SJSA1 (cell line): ENCODE results near the gene CYSTM1. TPM values are rescaled to one million over a fixed set of nuclear protein-coding genes. Genes with fewer than 3 reads are reported as not detected.

Experiments
- DNase-seq, 2 experiments: peaks; one replicate each; pipeline ENCODE4 v3.0.0-alpha.2; 2015 to 2020; ENCODE audit warnings: low spot score in 2 of 2, low read depth in 1 of 2
- H3K27ac ChIP-seq: fragments of 250-450 bp; sonication (Bioruptor Pico); 2 replicates; pipeline ENCODE4 v1.5.1; 2020; ENCODE audit warnings: mild to moderate bottlenecking, moderate library complexity
- H3K27me3 ChIP-seq: fragments of 250-450 bp; sonication (Bioruptor Pico); replicated peaks from 2 replicates; pipeline ENCODE4 v1.5.1; 2020; ENCODE audit warnings: mild to moderate bottlenecking, moderate library complexity
- H3K36me3 ChIP-seq: fragments of 250-450 bp; sonication (Bioruptor Pico); 2 replicates; pipeline ENCODE4 v1.5.1; 2020; ENCODE audit warnings: mild to moderate bottlenecking
- H3K4me1 ChIP-seq: fragments of 250-450 bp; sonication (Bioruptor Pico); replicated peaks from 2 replicates; pipeline ENCODE4 v1.6.1; 2021; ENCODE audit warnings: mild to moderate bottlenecking
- H3K4me3 ChIP-seq: fragments of 250-450 bp; sonication (Bioruptor Pico); 2 replicates; pipeline ENCODE4 v1.5.1; 2020; ENCODE audit warnings: mild to moderate bottlenecking
- H3K9me3 ChIP-seq: fragments of 250-450 bp; sonication (Bioruptor Pico); replicated peaks from 2 replicates; pipeline ENCODE4 v1.5.1; 2020; ENCODE audit warnings: mild to moderate bottlenecking
- total RNA-seq: library from RNA; depleted of rRNA; stranded (reverse); fragments of >200 nt; shearing (Covaris generic); gene quantifications from 2 replicates; pipeline ENCODE4 v1.2.3, GENCODE V29; 2014

Gene CYSTM1
- total RNA-seq, 1 experiment from 2014 or later, result 17.5 TPM

DNA sequence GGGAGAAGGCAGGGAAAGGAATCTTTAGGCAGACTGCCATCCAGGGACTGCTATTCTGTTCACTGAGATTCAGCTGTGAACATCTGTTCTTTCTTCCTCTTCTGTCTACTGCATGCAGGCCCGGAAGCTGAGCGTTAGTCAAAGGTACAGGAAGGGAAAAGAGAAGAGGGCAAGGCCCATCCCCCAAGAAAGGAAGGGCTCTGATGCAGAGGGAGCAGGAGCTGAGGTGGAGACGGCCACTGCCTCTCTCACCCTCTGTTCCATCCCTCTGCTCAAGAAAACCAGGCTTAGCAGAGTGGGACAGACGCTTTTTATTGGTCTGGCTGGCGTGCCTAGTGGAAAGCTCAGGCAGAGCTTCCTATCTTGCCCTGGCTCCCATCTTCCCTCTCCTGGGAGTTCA lies 70.4 kb downstream of the CYSTM1 start:
- no peaks in the 10 kb centered on the region for H3K27me3 ChIP-seq
- peaks cover 50% of the 10 kb centered on the region for H3K4me1 ChIP-seq
- no peaks in the 10 kb centered on the region for H3K9me3 ChIP-seq
- no peak overlapping the region for H3K4me3 ChIP-seq
- DNase-seq, result no peak
- no peak overlapping the region for H3K27ac ChIP-seq
- H3K36me3 ChIP-seq, result peaks cover 51% of the 10 kb centered on the region

DNA sequence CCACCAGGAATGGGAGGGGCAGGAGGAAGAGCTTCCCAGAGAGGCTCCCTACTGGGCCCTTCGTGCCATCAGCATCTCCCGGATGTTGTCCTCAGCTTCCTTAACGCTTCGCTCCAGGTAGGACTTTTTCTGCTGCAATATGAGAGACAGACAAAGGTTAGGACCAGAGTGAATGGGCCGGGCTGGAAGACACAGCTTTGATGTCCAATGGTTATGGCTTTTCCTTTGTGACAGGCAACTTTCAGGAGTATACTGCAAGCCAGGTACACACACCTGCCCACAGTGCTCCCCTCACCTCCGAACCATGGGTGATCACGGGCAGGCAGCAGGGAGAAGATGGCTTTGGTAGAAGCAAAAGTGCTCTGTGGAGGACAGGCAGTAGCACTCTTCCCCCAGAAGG lies 70.9 kb downstream of the CYSTM1 start:
- no peak for DNase-seq
- H3K27me3 ChIP-seq, result no peaks in the 10 kb centered on the region
- no peak overlapping the region for H3K4me3 ChIP-seq
- peaks cover 54% of the 10 kb centered on the region for H3K36me3 ChIP-seq
- no peaks in the 10 kb centered on the region for H3K9me3 ChIP-seq
- peaks cover 55% of the 10 kb centered on the region for H3K4me1 ChIP-seq
- H3K27ac ChIP-seq, result peak overlapping the region; percentile 44; the same call in 1 of the 2 replicates

DNA sequence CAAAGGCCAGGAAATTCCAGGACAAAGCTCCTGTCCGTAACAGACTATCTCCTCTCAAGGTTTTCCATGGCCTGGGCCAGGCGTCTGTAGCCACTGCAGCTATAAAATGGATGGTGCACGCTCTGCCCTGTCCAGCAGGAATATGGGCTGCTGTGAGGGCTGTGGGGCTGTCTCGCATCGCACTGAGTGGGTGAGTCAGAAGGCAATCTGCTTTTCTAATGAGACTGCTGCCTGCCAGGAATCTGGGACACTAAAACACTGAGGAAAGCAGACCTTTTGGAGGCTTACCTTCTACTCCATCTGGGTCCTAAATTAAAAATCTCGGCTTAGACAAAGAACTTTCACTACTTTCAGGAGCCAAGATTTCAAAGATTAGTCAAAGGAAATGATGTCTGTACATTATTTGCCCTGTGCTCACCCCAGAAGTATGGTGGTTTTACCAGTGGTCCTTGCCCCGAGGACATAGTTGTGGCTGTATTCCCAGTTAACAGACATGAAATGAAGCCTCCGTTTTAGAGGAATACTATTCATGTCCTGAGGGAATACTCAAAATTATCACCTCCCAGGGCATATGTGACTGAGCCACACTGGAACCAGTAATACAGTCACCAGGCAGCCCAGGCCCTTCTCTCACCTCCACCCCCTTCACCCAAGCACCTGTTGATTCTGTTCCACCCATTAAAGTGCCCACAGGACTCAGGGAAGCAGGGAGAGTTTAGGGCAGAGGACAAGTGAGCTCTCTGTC lies 71.6 kb downstream of the CYSTM1 start:
- no peaks in the 10 kb centered on the region for H3K27me3 ChIP-seq
- DNase-seq, result peak; percentile 75 to 82
- peaks cover 53% of the 10 kb centered on the region for H3K4me1 ChIP-seq
- H3K9me3 ChIP-seq, result no peaks in the 10 kb centered on the region
- no peak overlapping the region for H3K4me3 ChIP-seq
- H3K27ac ChIP-seq, result peak overlapping the region; percentile 44
- peaks cover 53% of the 10 kb centered on the region for H3K36me3 ChIP-seq

DNA sequence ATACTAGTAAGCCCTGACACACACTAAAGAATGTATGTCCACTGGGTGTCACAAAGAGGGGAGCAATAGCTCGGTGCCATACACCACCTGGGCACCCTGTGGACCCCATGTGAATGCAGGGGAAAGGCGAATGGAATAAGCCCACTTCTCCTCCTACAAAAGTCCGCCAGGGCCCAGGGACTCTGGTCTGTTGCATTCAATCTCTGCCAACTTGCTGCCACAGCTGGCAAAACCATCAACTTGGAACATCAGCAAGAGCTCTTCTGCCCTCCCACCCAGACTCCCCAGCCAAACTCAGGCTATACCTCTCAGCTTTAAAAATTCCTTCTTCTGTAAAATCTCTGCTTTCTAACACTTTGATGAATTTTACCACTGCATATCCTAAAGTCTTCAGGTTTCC lies 73.4 kb downstream of the CYSTM1 start:
- no peaks in the 10 kb centered on the region for H3K27me3 ChIP-seq
- H3K9me3 ChIP-seq, result no peaks in the 10 kb centered on the region
- H3K27ac ChIP-seq, result no peak overlapping the region
- peaks cover 44% of the 10 kb centered on the region for H3K36me3 ChIP-seq
- H3K4me1 ChIP-seq, result peaks cover 65% of the 10 kb centered on the region
- DNase-seq, result no peak
- no peak overlapping the region for H3K4me3 ChIP-seq

DNA sequence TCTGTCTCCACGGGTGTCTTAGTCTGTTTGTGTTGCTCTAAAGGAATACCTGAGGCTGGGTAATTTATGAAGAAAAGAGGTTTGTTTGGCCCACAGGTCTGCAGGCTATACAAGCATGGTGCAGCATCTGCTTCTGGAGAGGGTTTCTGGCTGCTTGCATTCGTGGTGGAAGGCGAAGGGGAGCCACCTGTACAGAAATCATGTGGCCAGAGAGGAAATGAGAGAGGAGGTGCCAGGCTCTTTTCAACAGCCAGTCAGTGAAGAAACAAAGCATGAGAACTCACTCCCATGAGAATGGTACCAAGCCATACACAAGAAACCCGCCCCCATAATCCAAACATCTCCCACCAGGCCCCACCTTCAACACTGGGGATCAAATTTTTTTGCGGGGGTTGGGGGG lies 74.5 kb downstream of the CYSTM1 start:
- Histone ChIP-seq H3K27ac (no peak overlapping the region), H3K9me3 (no peaks in the 10 kb centered on the region), H3K4me3 (no peak overlapping the region), H3K36me3 (peaks cover 34% of the 10 kb centered on the region), H3K4me1 (peaks cover 76% of the 10 kb centered on the region), H3K27me3 (no peaks in the 10 kb centered on the region)
- no peak for DNase-seq

DNA sequence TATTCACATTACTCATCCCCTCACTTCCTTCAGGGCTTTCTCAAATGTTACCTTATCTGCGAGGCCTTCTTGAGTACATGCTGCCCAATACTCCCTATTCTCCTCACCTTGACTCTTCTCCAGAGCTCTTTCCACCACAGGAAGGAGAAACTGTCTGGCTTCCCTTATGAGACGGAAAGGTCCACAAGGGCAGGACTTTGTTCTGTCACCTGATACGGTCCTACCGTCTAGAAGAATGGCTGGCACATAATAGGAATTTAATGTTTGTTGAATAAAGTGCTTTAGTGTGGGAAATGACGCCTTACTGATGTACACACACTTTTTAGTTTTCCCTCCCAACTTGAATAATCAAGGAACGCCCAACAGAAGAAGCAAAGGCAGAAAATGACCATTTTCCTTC lies 75.4 kb downstream of the CYSTM1 start:
- peak overlapping the region; percentile 90 for H3K27ac ChIP-seq
- no peak for DNase-seq
- H3K9me3 ChIP-seq, result no peaks in the 10 kb centered on the region
- peaks cover 76% of the 10 kb centered on the region for H3K4me1 ChIP-seq
- peaks cover 26% of the 10 kb centered on the region for H3K36me3 ChIP-seq
- H3K4me3 ChIP-seq, result no peak overlapping the region
- H3K27me3 ChIP-seq, result no peaks in the 10 kb centered on the region

DNA sequence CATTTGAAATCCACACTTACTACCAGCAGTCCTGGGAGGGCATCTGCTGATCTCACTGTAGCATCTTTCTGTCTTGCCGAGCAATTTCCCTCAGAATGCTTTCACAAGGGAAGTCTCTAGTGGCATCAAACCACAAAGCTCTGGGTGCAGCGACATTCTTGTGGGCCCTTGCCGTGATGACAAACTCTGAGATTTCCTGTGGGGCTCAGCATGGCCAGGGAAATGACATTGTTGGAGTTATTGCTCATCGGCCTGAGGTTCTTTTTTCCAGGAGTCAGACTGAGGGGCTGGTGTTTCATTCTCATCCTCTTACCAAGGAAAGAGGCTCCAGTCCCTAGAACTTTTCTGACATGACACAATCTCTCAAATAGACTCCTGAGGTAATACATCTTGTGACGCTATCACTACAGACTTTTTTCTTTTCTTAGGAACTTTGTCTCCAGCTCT lies 76.6 kb downstream of the CYSTM1 start:
- peaks cover 18% of the 10 kb centered on the region for H3K36me3 ChIP-seq
- peaks cover 74% of the 10 kb centered on the region for H3K4me1 ChIP-seq
- H3K4me3 ChIP-seq, result no peak overlapping the region
- peak; percentile 98 to 99 for DNase-seq
- H3K27me3 ChIP-seq, result no peaks in the 10 kb centered on the region
- H3K27ac ChIP-seq, result peak overlapping the region; percentile 90
- H3K9me3 ChIP-seq, result no peaks in the 10 kb centered on the region

DNA sequence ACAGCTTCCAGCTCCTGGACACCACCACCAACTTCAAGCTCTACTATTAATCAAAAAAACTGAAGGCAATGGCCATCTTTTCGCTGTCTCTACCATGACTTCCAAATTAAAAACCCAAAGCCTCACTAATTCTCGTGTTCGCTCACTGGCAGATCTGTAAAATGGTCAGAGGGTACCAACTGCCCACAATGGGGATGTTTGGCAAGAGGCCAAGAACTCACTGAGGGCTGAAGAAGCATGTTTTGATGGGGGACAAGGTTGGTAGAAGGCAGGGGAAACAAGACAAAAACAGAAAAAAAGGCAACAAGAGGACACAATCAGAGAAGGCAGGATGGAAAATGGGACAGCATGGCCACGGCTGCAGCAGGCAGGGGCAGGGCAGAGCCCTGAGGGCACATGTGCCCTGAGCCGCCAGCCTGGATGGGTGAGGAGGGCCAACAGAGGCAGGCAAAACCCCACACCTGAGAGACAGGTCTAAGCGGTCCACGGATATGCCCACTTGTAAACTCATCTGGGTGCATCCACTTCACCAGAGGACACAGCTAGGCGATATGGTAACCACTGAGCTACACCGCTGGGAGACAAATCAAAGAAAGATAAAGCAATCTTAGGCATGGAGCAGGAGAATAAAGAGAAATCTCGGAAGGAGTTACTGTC lies 77.6 kb downstream of the CYSTM1 start:
- Histone ChIP-seq H3K9me3 (no peaks in the 10 kb centered on the region), H3K27me3 (no peaks in the 10 kb centered on the region), H3K27ac (peak overlapping the region; percentile 90), H3K36me3 (peaks cover 18% of the 10 kb centered on the region), H3K4me1 (peaks cover 74% of the 10 kb centered on the region), H3K4me3 (no peak overlapping the region)
- DNase-seq, result no peak

DNA sequence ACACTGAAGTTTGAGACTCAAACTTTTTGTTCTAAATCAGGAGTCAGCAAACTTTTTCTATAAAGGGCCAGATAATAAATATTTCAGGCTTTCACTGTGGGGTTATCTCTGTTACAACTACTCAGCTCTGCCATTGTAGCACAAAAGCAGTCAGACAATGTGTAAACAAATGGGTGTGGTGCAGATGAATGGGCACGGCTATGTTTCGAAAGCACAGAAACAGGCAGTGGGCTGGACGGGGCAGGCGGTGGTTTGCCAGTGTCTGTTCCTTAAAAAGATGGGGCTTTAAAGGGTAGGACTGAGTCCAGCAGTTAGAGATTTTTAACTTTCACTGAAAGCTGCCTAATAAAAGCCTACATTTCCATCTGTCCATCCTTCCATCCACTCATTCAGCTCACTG lies 79.0 kb downstream of the CYSTM1 start:
- peak overlapping the region; percentile 90 for H3K27ac ChIP-seq
- H3K4me3 ChIP-seq, result no peak overlapping the region
- H3K27me3 ChIP-seq, result no peaks in the 10 kb centered on the region
- no peaks in the 10 kb centered on the region for H3K9me3 ChIP-seq
- H3K4me1 ChIP-seq, result peaks cover 86% of the 10 kb centered on the region
- peaks cover 17% of the 10 kb centered on the region for H3K36me3 ChIP-seq
- DNase-seq, result peak; percentile 80 to 86

DNA sequence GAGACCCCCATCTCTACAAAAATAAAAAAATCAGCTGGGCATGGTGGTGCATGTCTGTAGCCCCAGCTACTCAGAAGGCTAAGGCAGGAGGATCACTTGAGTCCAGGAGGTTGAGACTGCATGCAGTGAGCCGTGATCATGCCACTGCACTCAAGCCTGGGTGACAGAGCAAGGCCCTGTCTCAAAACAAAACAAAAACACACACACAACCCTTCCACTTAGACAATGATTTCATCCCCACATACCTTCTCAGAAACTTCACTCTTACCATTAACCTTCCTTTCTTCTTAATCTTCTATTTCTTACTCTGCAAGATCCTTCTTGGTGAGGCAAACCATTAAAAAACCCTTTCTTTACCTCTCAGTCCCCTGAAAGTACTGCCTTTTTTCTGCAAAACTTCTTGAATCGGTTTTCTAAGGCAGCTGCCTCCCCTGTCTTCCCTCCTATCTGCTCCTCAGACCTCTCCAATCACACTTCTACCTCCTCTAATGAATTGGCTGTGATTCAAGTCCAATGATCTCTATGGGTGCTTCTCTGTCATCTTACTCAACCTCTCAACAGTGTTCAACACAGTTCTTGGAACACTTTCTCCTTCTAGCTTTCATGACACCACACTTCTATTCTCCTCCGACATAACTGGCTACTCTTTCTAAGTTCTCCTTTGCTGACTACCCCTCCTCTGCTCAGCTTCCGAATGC lies 80.6 kb downstream of the CYSTM1 start:
- no peak for DNase-seq

DNA sequence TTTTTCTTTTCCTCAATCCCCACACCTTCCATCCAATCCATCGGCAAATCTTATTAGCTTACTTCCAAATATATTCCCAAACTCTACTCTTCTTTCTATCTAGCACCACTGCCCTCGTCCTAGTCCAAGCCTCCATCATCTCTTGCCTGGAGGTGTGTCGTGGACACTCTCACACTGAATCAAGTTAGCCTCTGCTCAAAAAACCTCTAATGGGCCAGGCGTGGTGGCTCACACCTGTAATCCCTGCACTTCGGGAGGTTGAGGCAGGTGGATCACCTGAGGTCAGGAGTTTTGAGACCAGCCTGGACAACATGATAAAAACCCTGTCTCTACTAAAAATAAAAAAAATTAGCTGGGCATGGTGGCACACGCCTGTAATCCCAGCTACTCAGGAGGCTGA lies 81.7 kb downstream of the CYSTM1 start:
- Histone ChIP-seq H3K4me1 (peaks cover 86% of the 10 kb centered on the region), H3K36me3 (peaks cover 14% of the 10 kb centered on the region), H3K9me3 (no peaks in the 10 kb centered on the region), H3K27me3 (no peaks in the 10 kb centered on the region), H3K4me3 (no peak overlapping the region), H3K27ac (peak overlapping the region; percentile 94)
- DNase-seq, result no peak

More for the DNA sequence above, 80.6 kb downstream of the CYSTM1 start:
- Histone ChIP-seq H3K27me3 (no peaks in the 10 kb centered on the region), H3K9me3 (no peaks in the 10 kb centered on the region), H3K36me3 (peaks cover 14% of the 10 kb centered on the region), H3K4me3 (no peak overlapping the region), H3K27ac (no peak overlapping the region), H3K4me1 (peaks cover 84% of the 10 kb centered on the region)

DNA sequence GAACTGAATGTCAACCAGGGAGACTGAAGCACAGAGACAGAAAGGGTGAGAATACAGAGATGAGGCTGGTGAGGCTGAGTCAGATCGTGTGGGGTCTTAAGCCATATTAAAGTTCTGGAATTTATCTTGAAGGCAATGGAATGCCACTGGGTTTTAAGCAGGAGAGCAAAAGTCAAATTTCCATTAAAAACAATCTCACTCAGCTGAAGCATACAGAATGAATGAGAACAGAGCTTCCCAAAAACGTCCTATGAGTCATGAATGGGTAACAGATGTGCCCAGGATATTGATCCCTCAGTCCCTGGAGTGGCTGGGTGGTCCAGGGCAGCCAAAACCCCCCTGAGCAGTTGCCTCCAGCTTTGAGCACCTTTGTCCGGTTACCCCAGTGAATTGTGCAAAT lies 83.0 kb downstream of the CYSTM1 start:
- Histone ChIP-seq H3K36me3 (peaks cover 17% of the 10 kb centered on the region; the same call in 1 of the 2 replicates), H3K4me1 (peaks cover 81% of the 10 kb centered on the region), H3K4me3 (no peak overlapping the region), H3K27ac (peak overlapping the region; percentile 94), H3K27me3 (no peaks in the 10 kb centered on the region), H3K9me3 (no peaks in the 10 kb centered on the region)
- peak; percentile 80 to 94 for DNase-seq

DNA sequence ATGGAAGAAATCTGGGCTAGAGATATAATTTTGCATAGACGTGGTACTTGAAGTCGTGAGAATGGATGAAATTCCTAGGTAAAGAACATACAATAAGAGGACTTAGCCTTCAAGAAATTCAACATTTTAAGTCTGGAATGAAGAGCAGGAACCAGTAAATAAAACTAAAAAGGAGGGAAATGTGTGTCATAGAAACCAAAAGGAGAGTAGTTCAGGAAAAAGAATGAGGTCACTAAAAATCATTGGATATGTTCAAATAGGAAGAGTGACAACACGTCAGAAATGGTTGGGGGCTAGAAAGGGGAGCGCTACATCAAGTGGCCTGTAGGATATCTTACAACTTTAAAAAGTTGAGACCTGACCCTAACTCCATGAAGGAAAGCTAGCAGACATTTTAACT lies 83.9 kb downstream of the CYSTM1 start:
- Histone ChIP-seq H3K27me3 (no peaks in the 10 kb centered on the region), H3K4me3 (no peak overlapping the region), H3K9me3 (no peaks in the 10 kb centered on the region), H3K36me3 (peaks cover 17% of the 10 kb centered on the region; the same call in 1 of the 2 replicates), H3K27ac (peak overlapping the region; percentile 94), H3K4me1 (peaks cover 72% of the 10 kb centered on the region)
- no peak for DNase-seq

DNA sequence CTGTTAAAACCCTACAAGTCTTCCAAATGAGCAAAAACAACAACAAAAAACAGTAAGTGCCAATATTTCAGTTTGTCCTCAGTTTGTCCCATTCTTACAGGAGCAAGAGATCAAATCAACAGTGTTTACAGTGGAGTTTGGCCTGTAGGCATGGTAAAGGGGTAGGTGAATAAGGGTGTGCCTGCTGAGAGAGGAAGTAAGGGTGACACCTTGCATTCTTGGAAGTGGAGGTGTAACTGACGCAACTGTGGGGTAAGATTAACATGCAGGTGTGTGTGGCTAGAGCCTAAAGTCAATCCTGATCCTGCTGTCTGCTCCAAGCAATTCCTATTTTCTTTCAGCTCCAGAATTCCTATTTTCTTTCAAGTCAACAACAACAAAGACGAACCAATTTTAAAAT lies 84.5 kb downstream of the CYSTM1 start:
- H3K4me1 ChIP-seq, result peaks cover 66% of the 10 kb centered on the region
- H3K9me3 ChIP-seq, result no peaks in the 10 kb centered on the region
- H3K27me3 ChIP-seq, result no peaks in the 10 kb centered on the region
- H3K4me3 ChIP-seq, result no peak overlapping the region
- H3K27ac ChIP-seq, result no peak overlapping the region
- DNase-seq, result no peak
- peaks cover 17% of the 10 kb centered on the region; the same call in 1 of the 2 replicates for H3K36me3 ChIP-seq
